Stimulated activated CD8-positive, alpha-beta memory T cell treated with anti-CD3 and anti-CD28 coated beads, Interleukin-4, amount 100 ng/mL, for 1 hour (primary cell): ENCODE measurements around the gene CUL5.
"Not testable (repeated sequence)": the region's sequence is repeated elsewhere in the genome, so short reads cannot be mapped to it uniquely, and the experiment has no call there.

Experiments used
- DNase-seq, 2 donors: peaks; one replicate each; pipeline ENCODE4 v3.0.0-alpha.2; 2020; ENCODE audit warnings: low read depth in 2 of 2, low spot score in 1 of 2

The CUL5 gene

DNA sequence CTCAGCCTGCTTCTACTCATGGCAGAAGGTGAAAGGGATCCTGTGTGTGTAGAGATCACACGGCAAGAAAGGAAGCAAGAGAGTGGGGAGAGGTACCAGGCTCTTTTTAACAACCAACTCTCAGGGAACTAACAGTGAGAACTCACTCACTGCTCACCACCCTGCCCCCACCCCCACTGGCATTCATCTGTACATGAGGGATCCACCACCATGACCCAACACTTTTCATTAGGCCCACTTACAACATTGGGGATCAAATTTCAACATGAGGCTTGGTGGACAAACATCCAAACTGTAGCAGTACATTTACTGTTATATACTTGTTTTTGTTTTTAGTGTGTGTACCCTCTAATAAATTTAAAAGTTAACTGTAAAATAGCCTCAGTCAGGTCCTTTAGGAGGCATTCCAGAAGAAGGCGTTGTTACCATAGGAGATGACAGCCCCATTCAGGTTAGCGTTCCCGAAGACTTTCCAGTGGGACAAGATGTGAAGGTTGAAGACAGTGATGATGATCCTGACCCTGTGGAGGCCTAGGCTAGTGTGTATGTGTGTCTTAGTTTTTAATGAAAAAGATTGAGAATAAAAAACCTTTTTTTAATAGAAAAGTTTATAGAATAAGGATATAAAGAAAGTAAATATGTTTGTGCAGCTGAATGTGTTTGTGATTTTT is 11.3 kb downstream of the CUL5 start:
- DNase-seq: no peak

GRCh38 chr11:108025387-108026080 is 16.8 kb downstream of the CUL5 start:
- no peak for DNase-seq

- no peak for DNase-seq
Measured at GRCh38 chr11:108027057-108027456, 18.4 kb downstream of the CUL5 start.

GRCh38 chr11:108028822-108029441 is 20.2 kb downstream of the CUL5 start:
- DNase-seq: not testable (repeated sequence)

GRCh38 chr11:108031604-108032003 is 22.9 kb downstream of the CUL5 start:
- not testable (repeated sequence) for DNase-seq

GRCh38 chr11:108032800-108033199 is 24.1 kb downstream of the CUL5 start:
- no peak for DNase-seq

- DNase-seq: no peak
Measured at GRCh38 chr11:108034034-108034433, 25.3 kb downstream of the CUL5 start.

- DNase-seq: no peak
Measured at GRCh38 chr11:108034952-108035351, 26.3 kb downstream of the CUL5 start.

DNA sequence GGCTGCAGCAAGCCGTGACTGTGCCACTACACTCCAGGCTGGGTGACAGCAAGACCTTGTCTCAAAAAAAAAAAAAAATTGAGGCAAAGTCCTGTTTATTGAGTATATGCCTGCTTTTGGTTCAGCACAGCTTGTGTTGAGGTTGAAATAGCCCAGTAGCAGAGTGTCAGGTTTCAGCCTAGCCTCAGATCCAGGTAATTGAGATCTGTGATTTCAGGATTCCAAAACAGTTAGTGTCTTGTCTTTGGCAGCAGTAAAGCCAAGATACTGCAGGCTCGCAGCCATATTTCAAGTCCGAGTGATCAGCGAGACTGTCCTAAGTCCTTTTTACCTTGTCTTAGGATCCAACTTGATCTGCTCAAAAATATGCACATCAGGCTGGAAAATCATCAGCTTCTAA is 27.0 kb downstream of the CUL5 start:
- DNase-seq: no peak

DNA sequence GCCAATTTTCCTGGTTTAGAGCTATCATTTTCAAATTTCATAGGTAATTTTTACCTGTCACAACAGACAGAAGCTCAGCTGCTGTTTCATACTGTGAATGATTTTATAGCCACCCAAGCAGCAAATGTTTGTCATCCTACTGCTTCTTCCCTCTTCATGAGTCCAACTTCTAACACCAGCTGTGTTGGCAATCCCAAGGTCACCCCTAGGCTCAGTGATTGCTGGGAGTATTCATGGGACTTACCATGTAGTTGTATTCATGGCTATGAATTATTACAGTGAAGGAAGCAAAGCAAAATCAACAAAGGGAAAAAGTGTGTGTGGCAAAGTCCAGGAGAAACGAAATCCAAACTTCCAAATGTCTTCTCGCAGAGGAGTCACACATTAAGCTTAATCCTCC is 28.5 kb downstream of the CUL5 start:
- no peak for DNase-seq

GRCh38 chr11:108037636-108038035 is 28.9 kb downstream of the CUL5 start:
- DNase-seq: no peak

GRCh38 chr11:108048269-108048668 is 39.6 kb downstream of the CUL5 start:
- no peak for DNase-seq

DNA sequence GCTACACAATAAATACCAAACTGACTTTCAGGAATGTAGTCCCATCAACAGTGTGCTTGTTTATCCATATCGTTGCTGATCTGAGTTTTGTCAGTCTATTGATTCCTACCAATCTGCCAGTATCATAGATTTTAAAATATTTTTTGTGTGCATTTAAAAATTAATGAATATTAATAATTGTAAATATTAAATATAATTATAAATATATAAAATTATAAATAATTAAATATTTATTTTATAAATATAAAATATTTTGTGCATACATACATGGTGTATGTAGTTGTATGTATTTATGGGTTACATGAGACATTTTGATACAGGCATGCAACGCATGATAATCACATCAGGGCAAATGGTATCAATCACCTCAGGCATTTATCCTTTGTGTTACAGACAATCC is 53.6 kb downstream of the CUL5 start:
- DNase-seq: no peak

DNA sequence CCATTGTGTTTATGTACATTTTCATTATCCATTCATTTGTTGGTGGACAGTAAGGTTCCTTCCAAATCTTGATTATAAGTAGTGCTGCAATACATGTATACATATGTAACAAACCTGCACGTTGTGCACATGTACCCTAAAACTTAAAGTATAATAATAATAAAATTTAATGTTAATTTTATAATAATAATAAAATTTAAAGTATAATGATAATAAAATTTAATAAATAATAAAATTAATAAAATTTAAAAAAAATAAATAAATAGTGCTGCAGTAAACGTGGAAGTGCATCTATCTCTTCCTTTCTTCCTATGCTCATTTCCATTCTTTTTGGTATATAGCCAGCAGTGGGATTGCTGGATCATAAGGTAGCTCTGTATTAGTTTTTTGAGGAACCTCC is 54.7 kb downstream of the CUL5 start:
- DNase-seq: no peak

- DNase-seq: no peak
Measured at GRCh38 chr11:108069947-108070346, 61.2 kb downstream of the CUL5 start.

GRCh38 chr11:108084811-108085210 is 76.1 kb downstream of the CUL5 start:
- DNase-seq: no peak

GRCh38 chr11:108085672-108086071 is 77.0 kb downstream of the CUL5 start:
- no peak for DNase-seq

DNA sequence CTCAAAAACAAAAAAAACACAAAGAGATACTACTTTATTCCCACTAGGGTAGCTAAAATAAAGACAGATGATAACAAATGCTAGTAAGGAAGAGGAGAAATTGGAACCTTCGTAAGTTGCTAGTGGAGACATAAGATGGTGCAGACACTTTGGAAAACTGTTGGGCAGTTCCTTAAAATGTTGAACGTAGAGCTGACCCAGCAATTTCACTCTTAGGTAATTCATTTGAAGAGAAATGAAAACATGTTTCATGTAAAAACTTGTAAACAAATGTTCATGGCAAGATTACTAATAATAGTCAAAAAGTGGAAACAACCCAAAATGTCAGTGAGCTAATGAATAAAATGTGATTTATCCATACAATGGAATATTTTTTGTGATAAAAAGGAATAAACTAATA is 83.4 kb downstream of the CUL5 start:
- no peak for DNase-seq

DNA sequence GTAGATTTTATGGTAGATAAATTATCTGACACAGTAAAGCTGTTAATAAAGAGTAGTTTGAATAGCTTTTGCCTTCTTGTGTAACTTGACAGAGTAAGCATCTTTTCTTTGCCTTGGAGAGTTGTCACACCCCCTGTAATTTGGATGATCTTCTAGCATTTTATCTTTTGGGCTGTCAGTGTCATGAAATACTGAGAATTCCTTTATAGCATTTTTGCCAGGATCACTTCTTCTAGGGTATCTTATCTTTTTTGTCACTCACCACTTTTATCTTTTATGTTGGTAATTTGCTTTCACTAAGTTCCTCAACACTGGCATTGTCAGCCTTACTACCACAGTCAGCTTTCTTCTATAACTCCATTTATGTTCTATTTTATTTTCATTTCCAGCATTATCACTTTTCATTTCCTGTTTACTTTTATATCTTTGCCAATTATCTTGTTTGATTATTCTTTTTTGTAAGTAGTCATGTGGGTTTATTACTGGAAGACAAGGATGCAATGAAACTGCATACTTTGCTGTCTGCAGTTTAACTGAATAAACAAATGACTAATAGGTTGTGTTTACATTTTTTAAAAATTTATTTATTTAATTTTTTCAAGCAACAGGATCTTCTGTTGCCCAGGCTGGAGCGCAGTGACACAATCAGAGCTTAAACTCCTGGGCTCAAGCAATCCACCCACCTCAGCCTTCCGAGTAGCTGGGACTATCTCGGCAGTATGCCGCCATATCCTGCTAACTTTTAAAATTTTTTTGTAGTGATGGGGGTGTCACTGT is 84.6 kb downstream of the CUL5 start:
- no peak for DNase-seq

GRCh38 chr11:108097179-108097578 is 88.5 kb downstream of the CUL5 start:
- DNase-seq: no peak

GRCh38 chr11:108101090-108101775 is 92.5 kb downstream of the CUL5 start:
- no peak for DNase-seq
